Lower lobe of right lung (tissue), 2 donors: ENCODE measurements around the gene CHD6. TPM values are rescaled to one million over a fixed set of nuclear protein-coding genes. Genes with fewer than 3 reads are reported as not detected.

Experiments
- ATAC-seq, 2 donors: fragments of 200-7000 bp; cut with Tn5 transposase; one replicate each; pipeline ENCODE4 v1.9.1; 2020 to 2022; ENCODE audit warnings: mild to moderate bottlenecking in 2 of 2, moderate library complexity in 2 of 2
- DNase-seq: peaks from one replicate; pipeline ENCODE4 v3.0.0-alpha.2; 2020
- H3K27ac ChIP-seq: fragments of 200-600 bp; one replicate; pipeline ENCODE4 v1.8.0; 2022
- H3K27me3 ChIP-seq: fragments of 200-600 bp; one replicate; pipeline ENCODE4 v1.8.0; 2022; ENCODE audit warnings: low read depth
- H3K36me3 ChIP-seq: fragments of 200-600 bp; one replicate; pipeline ENCODE4 v1.8.0; 2022; ENCODE audit warnings: mild to moderate bottlenecking
- H3K4me1 ChIP-seq: fragments of 200-600 bp; one replicate; pipeline ENCODE4 v1.8.0; 2022
- H3K4me3 ChIP-seq: fragments of 200-600 bp; one replicate; pipeline ENCODE4 v1.8.0; 2022; ENCODE audit warnings: mild to moderate bottlenecking
- H3K9me3 ChIP-seq: fragments of 200-600 bp; one replicate; pipeline ENCODE4 v1.8.0; 2022
- CTCF ChIP-seq: fragments of 200-600 bp; IDR thresholded peaks from one replicate; pipeline ENCODE4 v1.8.0; 2022; ENCODE audit warnings: antibody characterized with exemption, mild to moderate bottlenecking
- intact Hi-C: fragments of 100-400 bp; cut with DNase I; formaldehyde crosslinking; loops from one replicate; pipeline ENCODE4 v1.11.0; 2022
- total RNA-seq: library from RNA; stranded (reverse); fragmentation: NEBNext Ultra II Directional; extraction: Animal tissue kit (Norgen Biotek cat#: 25700); gene quantifications from one replicate; pipeline ENCODE4 v1.2.1, GENCODE V29; 2021
- donor health status: DM: no; HTN: yes; CAD: no; lungs with severe emphysema.

CHD6 gene
- total RNA-seq, 1 donor from 2014 or later = 43.6 TPM

GRCh38 chr20:41358230-41358629 is 259.9 kb downstream of the CHD6 start:
- Histone ChIP-seq H3K9me3 (no peaks in the 10 kb centered on the region), H3K4me3 (no peak overlapping the region), H3K27ac (no peak overlapping the region), H3K4me1 (no peaks in the 10 kb centered on the region), H3K27me3 (no peaks in the 10 kb centered on the region), H3K36me3 (peaks cover 18% of the 10 kb centered on the region)
- intact Hi-C loops = no loop called here
- DNase-seq (no peak), ATAC-seq (no peak)
- no peak for TF ChIP-seq CTCF

- intact Hi-C loops = no loop called here
- no peak for ATAC-seq
- H3K36me3 ChIP-seq = peaks cover 18% of the 10 kb centered on the region
- H3K4me3 ChIP-seq = no peak overlapping the region
- no peaks in the 10 kb centered on the region for H3K4me1 ChIP-seq
- no peaks in the 10 kb centered on the region for H3K27me3 ChIP-seq
- H3K27ac ChIP-seq = no peak overlapping the region
- no peak for DNase-seq
- no peaks in the 10 kb centered on the region for H3K9me3 ChIP-seq
- no peak for TF ChIP-seq CTCF
These were observed 260.6 kb downstream of the CHD6 start for GRCh38 chr20:41357424-41358163.

- intact Hi-C loops = no loop called here
- no peak for TF ChIP-seq CTCF
- Histone ChIP-seq H3K9me3 (no peaks in the 10 kb centered on the region), H3K4me1 (no peaks in the 10 kb centered on the region), H3K4me3 (no peak overlapping the region), H3K27me3 (no peaks in the 10 kb centered on the region), H3K36me3 (peaks cover 21% of the 10 kb centered on the region), H3K27ac (no peak overlapping the region)
- DNase-seq (no peak), ATAC-seq (no peak)
These were observed 261.2 kb downstream of the CHD6 start for GRCh38 chr20:41356951-41357350.

GRCh38 chr20:41355598-41356203 is 262.5 kb downstream of the CHD6 start:
- no peaks in the 10 kb centered on the region for H3K4me1 ChIP-seq
- intact Hi-C loops = no loop called here
- no peak overlapping the region for H3K4me3 ChIP-seq
- H3K27ac ChIP-seq = no peak overlapping the region
- DNase-seq = no peak
- no peaks in the 10 kb centered on the region for H3K9me3 ChIP-seq
- H3K27me3 ChIP-seq = no peaks in the 10 kb centered on the region
- H3K36me3 ChIP-seq = peaks cover 25% of the 10 kb centered on the region
- no peak for TF ChIP-seq CTCF
- ATAC-seq = no peak

GRCh38 chr20:41355192-41355591 is 263.0 kb downstream of the CHD6 start:
- no peak overlapping the region for H3K4me3 ChIP-seq
- H3K4me1 ChIP-seq = no peaks in the 10 kb centered on the region
- intact Hi-C loops = no loop called here
- no peak for DNase-seq
- ATAC-seq = no peak
- peaks cover 27% of the 10 kb centered on the region for H3K36me3 ChIP-seq
- no peaks in the 10 kb centered on the region for H3K27me3 ChIP-seq
- no peak overlapping the region for H3K27ac ChIP-seq
- no peak for TF ChIP-seq CTCF
- no peaks in the 10 kb centered on the region for H3K9me3 ChIP-seq
